Peyer's patch (tissue), 4 donors: ENCODE data around the gene SRGAP2B.
"Not testable (repeated sequence)": the region's sequence is repeated elsewhere in the genome, so short reads cannot be mapped to it uniquely, and the experiment has no call there.

Source experiments
- CTCF ChIP-seq, 6 experiments: fragments of 450-650 bp in 4 of 6; fragments of 200-600 bp in 2 of 6; sonication (generic) in 1 of 6; IDR thresholded peaks; one replicate each; pipeline ENCODE4 v1.5.1; 2017 to 2019; ENCODE audit warnings: antibody characterized with exemption in 6 of 6, mild to moderate bottlenecking in 3 of 6, moderate library complexity in 1 of 6
- POLR2A ChIP-seq, 2 donors: fragments of 450-650 bp; IDR thresholded peaks; one replicate each; pipeline ENCODE4 v1.5.1; 2017; ENCODE audit warnings: antibody characterized with exemption in 2 of 2, mild to moderate bottlenecking in 2 of 2, moderate library complexity in 2 of 2

GRCh38 chr1:145016492-145016862 lies 78.7 kb downstream of the SRGAP2B start:
- TF ChIP-seq CTCF, POLR2A (IDR thresholded peaks at IDR 0.05): not testable (repeated sequence)
